ENCODE data around the gene LRPAP1. TPM values are rescaled to one million over a fixed set of nuclear protein-coding genes. Genes with fewer than 3 reads are reported as not detected.

The LRPAP1 gene
- polyA plus RNA-seq, 1 of the 3 experiments (the other 2 are of a cell fraction): 209 TPM

DNA sequence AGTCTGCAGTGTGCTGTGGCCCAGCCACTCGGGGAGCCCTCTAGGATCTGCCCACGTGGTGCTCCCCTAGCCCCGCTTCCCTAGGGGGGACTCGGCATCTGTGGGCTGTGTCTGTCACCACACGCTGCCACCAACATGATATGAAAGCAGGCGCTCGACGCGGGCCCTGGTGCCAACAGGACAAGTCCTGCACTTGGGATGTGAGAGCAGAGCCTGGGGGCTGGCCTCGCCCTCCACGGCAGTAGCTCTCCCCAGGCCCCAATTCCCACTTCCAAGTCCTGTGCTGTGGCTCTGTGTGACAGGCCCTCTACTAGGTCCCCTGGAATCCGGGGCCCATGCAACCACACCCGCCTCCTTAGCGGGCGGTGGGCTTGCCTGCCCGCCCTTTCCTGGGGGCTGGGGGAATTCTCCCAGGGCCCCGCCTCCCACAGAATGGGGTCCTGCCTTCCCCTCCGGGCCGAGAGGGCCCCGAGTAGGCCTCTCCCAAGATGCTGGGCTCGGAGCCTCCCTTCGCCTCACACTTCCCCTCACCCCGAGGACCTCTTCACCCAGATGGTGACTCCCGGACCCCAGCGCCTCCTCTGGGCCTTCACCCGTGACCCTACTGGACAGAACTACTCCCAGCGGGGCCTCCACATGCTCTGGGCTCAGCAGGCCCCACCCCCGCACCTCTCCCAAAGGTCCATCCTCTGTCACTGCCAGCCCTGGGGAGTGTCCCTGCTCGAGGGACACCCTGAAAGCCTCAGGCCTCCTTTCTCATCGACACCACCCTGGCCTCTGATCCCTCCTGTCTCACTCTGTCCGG is 11.2 kb downstream of the LRPAP1 start:
- TF ChIP-seq, protein P1, sequence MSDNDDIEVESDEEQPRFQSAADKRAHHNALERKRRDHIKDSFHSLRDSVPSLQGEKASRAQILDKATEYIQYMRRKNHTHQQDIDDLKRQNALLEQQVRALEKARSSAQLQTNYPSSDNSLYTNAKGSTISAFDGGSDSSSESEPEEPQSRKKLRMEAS (IDR thresholded peaks at IDR 0.05; ENCODE audit: low read depth): no peak
- TF ChIP-seq, protein P2, sequence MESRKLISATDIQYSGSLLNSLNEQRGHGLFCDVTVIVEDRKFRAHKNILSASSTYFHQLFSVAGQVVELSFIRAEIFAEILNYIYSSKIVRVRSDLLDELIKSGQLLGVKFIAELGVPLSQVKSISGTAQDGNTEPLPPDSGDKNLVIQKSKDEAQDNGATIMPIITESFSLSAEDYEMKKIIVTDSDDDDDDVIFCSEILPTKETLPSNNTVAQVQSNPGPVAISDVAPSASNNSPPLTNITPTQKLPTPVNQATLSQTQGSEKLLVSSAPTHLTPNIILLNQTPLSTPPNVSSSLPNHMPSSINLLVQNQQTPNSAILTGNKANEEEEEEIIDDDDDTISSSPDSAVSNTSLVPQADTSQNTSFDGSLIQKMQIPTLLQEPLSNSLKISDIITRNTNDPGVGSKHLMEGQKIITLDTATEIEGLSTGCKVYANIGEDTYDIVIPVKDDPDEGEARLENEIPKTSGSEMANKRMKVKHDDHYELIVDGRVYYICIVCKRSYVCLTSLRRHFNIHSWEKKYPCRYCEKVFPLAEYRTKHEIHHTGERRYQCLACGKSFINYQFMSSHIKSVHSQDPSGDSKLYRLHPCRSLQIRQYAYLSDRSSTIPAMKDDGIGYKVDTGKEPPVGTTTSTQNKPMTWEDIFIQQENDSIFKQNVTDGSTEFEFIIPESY (IDR thresholded peaks at IDR 0.05; ENCODE audit: borderline replicate concordance, low read depth): no peak
- TF ChIP-seq RXRA (IDR thresholded peaks at IDR 0.05; ENCODE audit: borderline replicate concordance, low read depth) (no peak), FOXJ3 (CRISPR knock-in tag; IDR thresholded peaks at IDR 0.05) (no peak), TCF12 (IDR thresholded peaks at IDR 0.05) (no peak)
- TF ChIP-seq, protein P3, sequence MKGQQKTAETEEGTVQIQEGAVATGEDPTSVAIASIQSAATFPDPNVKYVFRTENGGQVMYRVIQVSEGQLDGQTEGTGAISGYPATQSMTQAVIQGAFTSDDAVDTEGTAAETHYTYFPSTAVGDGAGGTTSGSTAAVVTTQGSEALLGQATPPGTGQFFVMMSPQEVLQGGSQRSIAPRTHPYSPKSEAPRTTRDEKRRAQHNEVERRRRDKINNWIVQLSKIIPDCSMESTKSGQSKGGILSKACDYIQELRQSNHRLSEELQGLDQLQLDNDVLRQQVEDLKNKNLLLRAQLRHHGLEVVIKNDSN (IDR thresholded peaks at IDR 0.05; ENCODE audit: borderline replicate concordance, low read depth): no peak
- TF ChIP-seq, protein P4, sequence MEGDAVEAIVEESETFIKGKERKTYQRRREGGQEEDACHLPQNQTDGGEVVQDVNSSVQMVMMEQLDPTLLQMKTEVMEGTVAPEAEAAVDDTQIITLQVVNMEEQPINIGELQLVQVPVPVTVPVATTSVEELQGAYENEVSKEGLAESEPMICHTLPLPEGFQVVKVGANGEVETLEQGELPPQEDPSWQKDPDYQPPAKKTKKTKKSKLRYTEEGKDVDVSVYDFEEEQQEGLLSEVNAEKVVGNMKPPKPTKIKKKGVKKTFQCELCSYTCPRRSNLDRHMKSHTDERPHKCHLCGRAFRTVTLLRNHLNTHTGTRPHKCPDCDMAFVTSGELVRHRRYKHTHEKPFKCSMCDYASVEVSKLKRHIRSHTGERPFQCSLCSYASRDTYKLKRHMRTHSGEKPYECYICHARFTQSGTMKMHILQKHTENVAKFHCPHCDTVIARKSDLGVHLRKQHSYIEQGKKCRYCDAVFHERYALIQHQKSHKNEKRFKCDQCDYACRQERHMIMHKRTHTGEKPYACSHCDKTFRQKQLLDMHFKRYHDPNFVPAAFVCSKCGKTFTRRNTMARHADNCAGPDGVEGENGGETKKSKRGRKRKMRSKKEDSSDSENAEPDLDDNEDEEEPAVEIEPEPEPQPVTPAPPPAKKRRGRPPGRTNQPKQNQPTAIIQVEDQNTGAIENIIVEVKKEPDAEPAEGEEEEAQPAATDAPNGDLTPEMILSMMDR (IDR thresholded peaks at IDR 0.05): no peak
- WGBS (ENCODE audit: low lambda C conversion rate): 94% methylated on average over 30 of the region's 31 CpGs
- peaks cover 8% of the 10 kb centered on the region; the same call in 1 of the 2 replicates for H4K20me1 ChIP-seq (ENCODE audit: insufficient read depth)
- H3K4me3 ChIP-seq (ENCODE audit: low read depth in 2 of 2, low read length in 1 of 2): no peak overlapping the region
- no peaks in the 10 kb centered on the region for H3K4me1 ChIP-seq (ENCODE audit: control insufficient read depth in 1 of 2, insufficient read depth in 2 of 2, low read depth in 1 of 2, low read length in 1 of 2)
- H3K9me2 ChIP-seq: no peaks in the 10 kb centered on the region
- H3K9ac ChIP-seq: no peak overlapping the region
- H3K4me2 ChIP-seq: no peak overlapping the region
- H3K27ac ChIP-seq (ENCODE audit: low read depth in 2 of 2, low read length in 1 of 2): no peak overlapping the region
- peaks cover 0 to 89% of the 10 kb centered on the region in 2 experiments for H3K36me3 ChIP-seq (replicated peaks in 1 of 2; ENCODE audit: control insufficient read depth in 1 of 2, insufficient read depth in 2 of 2, low read length in 1 of 2)
- ChIA-PET CTCF (interaction anchor here (0.7 to 1.2 kb wide), 2 partner anchors 92 to 175 kb away, joined by 3 read pairs; no protein-coding TSS in a partner anchor), POLR2A (no interaction called here)
- H3K27me3 ChIP-seq (ENCODE audit: insufficient read depth): no peaks in the 10 kb centered on the region
- H3K9me3 ChIP-seq: no peaks in the 10 kb centered on the region
- H3K79me2 ChIP-seq (ENCODE audit: insufficient read depth): no peaks in the 10 kb centered on the region
- no peak for DNase-seq
- no peaks in the 10 kb centered on the region for H3F3A ChIP-seq (replicated peaks; ENCODE audit: insufficient read depth)
- no peak overlapping the region for H2AFZ ChIP-seq (ENCODE audit: low read depth)

DNA sequence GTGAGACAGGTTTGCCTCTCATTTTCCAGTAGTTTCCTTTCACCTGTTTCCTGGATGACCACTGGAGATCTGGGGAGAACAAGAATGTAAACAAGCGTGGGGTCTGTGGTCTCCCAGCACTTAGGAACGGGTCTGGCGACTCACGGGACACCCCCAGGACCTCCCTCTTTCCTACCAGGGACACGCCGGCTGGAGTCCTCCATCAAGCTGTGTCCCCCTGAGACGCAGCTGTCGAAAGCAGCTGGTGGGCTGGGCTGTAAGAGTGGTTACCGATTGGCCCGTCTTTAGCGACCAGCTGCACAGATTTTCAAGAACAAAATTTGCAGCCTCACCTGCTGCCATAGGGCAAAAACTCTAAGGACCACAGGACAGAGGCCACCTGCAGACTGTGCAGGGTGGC is 11.9 kb downstream of the LRPAP1 start:
- H3K27ac ChIP-seq (ENCODE audit: low read depth in 2 of 2, low read length in 1 of 2): no peak overlapping the region
- ChIA-PET POLR2A (no interaction called here), CTCF (interaction anchor here (0.7 kb wide), 1 partner anchor 93 kb away, joined by 3 read pairs; no protein-coding TSS in a partner anchor)
- no peaks in the 10 kb centered on the region for H3K4me1 ChIP-seq (ENCODE audit: control insufficient read depth in 1 of 2, insufficient read depth in 2 of 2, low read depth in 1 of 2, low read length in 1 of 2)
- no peak for DNase-seq
- H3K27me3 ChIP-seq (ENCODE audit: insufficient read depth): no peaks in the 10 kb centered on the region
- WGBS (ENCODE audit: low lambda C conversion rate): 92% methylated on average over 11 of the region's 11 CpGs
- no peaks in the 10 kb centered on the region for H3F3A ChIP-seq (replicated peaks; ENCODE audit: insufficient read depth)
- no peak overlapping the region for H2AFZ ChIP-seq (ENCODE audit: low read depth)
- H4K20me1 ChIP-seq (ENCODE audit: insufficient read depth): 0 out of 2 replicates have a peak, but pooled peaks cover under 1% of the 10 kb centered on the region
- H3K9me2 ChIP-seq: no peaks in the 10 kb centered on the region
- no peak overlapping the region for H3K4me3 ChIP-seq (ENCODE audit: low read depth in 2 of 2, low read length in 1 of 2)
- H3K9ac ChIP-seq: no peak overlapping the region
- H3K79me2 ChIP-seq (ENCODE audit: insufficient read depth): no peaks in the 10 kb centered on the region
- H3K4me2 ChIP-seq: no peak overlapping the region
- peaks cover 0 to 90% of the 10 kb centered on the region in 2 experiments for H3K36me3 ChIP-seq (replicated peaks in 1 of 2; ENCODE audit: control insufficient read depth in 1 of 2, insufficient read depth in 2 of 2, low read length in 1 of 2)
- H3K9me3 ChIP-seq: no peaks in the 10 kb centered on the region
- TF ChIP-seq, protein P5, sequence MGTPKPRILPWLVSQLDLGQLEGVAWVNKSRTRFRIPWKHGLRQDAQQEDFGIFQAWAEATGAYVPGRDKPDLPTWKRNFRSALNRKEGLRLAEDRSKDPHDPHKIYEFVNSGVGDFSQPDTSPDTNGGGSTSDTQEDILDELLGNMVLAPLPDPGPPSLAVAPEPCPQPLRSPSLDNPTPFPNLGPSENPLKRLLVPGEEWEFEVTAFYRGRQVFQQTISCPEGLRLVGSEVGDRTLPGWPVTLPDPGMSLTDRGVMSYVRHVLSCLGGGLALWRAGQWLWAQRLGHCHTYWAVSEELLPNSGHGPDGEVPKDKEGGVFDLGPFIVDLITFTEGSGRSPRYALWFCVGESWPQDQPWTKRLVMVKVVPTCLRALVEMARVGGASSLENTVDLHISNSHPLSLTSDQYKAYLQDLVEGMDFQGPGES (IDR thresholded peaks at IDR 0.05; ENCODE audit: low read depth, low read length): no peak
- TF ChIP-seq, protein P6, sequence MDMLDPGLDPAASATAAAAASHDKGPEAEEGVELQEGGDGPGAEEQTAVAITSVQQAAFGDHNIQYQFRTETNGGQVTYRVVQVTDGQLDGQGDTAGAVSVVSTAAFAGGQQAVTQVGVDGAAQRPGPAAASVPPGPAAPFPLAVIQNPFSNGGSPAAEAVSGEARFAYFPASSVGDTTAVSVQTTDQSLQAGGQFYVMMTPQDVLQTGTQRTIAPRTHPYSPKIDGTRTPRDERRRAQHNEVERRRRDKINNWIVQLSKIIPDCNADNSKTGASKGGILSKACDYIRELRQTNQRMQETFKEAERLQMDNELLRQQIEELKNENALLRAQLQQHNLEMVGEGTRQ (IDR thresholded peaks at IDR 0.05; ENCODE audit: borderline replicate concordance, low read depth, low read length): no peak
- TF ChIP-seq, protein P3 (IDR thresholded peaks at IDR 0.05; ENCODE audit: borderline replicate concordance, low read depth): no peak
- TF ChIP-seq TEAD4 (IDR thresholded peaks at IDR 0.05; ENCODE audit: borderline replicate concordance, insufficient read depth) (no peak), RAD21 (IDR thresholded peaks at IDR 0.05; ENCODE audit: low read length) (no peak), RXRA (IDR thresholded peaks at IDR 0.05; ENCODE audit: borderline replicate concordance, low read depth) (no peak), POLR2AphosphoS5 (IDR thresholded peaks at IDR 0.05; ENCODE audit: low read depth, low read length) (no peak), TCF12 (IDR thresholded peaks at IDR 0.05) (no peak), FOXJ3 (CRISPR knock-in tag; IDR thresholded peaks at IDR 0.05) (no peak)

Data from SK-N-SH (cell line).